Measurements from ENCODE around the gene DLEC1.

DLEC1 gene

DNA sequence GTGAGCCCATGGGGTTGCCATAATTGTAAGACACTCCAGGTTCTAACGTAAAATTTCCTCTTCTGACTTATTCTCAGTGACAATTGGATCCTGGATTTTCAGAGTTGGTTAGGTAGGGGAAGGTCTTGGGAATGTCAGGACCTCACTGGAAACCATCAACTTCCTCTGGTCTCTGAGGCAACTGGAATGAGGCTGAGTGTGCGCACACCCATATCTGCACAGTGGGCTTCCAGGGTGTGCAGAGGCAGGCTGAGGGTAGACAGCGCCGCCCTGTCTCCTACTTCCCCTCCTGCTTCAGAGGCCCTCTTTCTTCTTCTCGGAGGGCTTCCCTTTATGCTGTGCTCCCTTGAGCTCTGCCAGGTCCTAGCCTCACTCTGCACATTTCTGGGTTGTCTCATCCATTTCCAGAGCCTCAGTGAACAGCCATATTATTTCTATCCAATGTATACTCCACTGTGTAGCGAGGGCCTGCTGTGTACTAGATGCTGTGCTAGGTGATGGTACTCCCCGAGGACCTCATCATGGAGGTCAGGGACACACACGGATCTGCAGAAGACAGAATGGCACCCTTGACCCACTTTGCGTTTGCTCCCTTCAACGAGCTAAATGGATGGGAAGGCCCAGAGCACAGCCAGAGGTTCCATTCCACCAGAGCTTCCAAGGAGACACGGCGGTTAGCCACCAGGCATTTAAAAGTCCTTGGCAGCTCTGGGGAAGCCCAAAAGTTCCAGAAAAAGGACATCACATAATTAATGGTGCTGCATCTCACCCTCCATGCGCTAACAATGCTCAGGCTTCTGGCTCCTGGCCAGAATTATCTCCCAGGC is 79.6 kb downstream of the DLEC1 start:
- FAIRE-seq = no peak

GRCh38 chr3:38119248-38119544 is 80.2 kb downstream of the DLEC1 start:
- no peak for FAIRE-seq
- TF ChIP-seq TAF1 (IDR thresholded peaks at IDR 0.05; ENCODE audit: borderline replicate concordance, low read depth, low read length) (no peak), POLR2A (IDR thresholded peaks at IDR 0.05; ENCODE audit: low read depth, low read length) (no peak), POLR2AphosphoS5 (IDR thresholded peaks at IDR 0.05; ENCODE audit: low read depth, low read length) (no peak)

More for the DNA sequence above, 79.6 kb downstream of the DLEC1 start:
- no peak for DNase-seq (ENCODE audit: insufficient read length)
- no peak for TF ChIP-seq POLR2A (IDR thresholded peaks at IDR 0.05; ENCODE audit: low read depth, low read length)
- TF ChIP-seq TAF1 (IDR thresholded peaks at IDR 0.05; ENCODE audit: borderline replicate concordance, low read depth, low read length) = no peak
- TF ChIP-seq POLR2AphosphoS5 (IDR thresholded peaks at IDR 0.05; ENCODE audit: low read depth, low read length) = no peak

GRCh38 chr3:38119821-38120692 is 81.0 kb downstream of the DLEC1 start:
- FAIRE-seq = no peak
- DNase-seq (ENCODE audit: insufficient read length) = no peak
- TF ChIP-seq POLR2AphosphoS5 (IDR thresholded peaks at IDR 0.05; ENCODE audit: low read depth, low read length) (no peak), TAF1 (IDR thresholded peaks at IDR 0.05; ENCODE audit: borderline replicate concordance, low read depth, low read length) (no peak), POLR2A (IDR thresholded peaks at IDR 0.05; ENCODE audit: low read depth, low read length) (no peak)

More at GRCh38 chr3:38119248-38119544, 80.2 kb downstream of the DLEC1 start:
- no peak for DNase-seq (ENCODE audit: insufficient read length)

DNA sequence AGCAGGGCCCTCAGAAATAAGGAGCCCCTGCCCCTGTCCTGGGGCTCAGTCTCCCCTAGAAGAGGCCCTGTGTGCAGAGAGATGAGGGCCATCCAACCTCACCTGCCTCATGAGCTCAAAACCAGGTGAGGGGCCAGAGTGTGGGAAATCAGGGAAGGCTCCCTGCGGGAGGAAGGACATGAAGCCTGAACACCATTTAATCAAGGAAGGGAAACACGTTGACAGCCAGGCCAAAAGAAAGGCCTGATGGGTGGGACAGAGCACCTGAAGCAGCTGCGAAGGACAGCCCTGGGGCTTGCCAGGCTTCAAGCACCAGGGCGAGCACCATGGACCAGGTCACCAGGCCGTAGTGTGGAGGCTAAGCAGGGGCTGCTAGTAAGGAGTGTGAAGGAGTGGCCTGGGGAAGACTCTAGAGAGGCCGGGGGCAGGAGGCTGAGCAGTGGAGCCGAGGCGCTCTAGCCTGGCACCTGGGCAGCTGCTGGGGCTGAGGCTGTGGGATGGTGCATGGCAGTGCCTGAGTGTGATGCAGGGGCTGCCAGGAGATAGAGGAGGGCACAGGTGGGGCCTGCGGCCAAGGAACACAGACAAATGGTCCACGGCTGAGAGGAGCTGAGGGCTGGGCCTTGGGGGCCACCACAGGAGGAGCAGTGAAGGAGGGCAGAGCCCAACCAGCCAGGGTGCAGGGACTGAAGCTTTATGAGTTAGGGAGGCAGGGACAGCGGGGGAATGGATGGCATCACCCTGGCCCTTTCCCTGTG is 81.9 kb downstream of the DLEC1 start:
- FAIRE-seq (no peak), DNase-seq (ENCODE audit: insufficient read length) (no peak)
- no peak for TF ChIP-seq POLR2A (IDR thresholded peaks at IDR 0.05; ENCODE audit: low read depth, low read length)
- TF ChIP-seq TAF1 (IDR thresholded peaks at IDR 0.05; ENCODE audit: borderline replicate concordance, low read depth, low read length) = no peak
- no peak for TF ChIP-seq POLR2AphosphoS5 (IDR thresholded peaks at IDR 0.05; ENCODE audit: low read depth, low read length)

DNA sequence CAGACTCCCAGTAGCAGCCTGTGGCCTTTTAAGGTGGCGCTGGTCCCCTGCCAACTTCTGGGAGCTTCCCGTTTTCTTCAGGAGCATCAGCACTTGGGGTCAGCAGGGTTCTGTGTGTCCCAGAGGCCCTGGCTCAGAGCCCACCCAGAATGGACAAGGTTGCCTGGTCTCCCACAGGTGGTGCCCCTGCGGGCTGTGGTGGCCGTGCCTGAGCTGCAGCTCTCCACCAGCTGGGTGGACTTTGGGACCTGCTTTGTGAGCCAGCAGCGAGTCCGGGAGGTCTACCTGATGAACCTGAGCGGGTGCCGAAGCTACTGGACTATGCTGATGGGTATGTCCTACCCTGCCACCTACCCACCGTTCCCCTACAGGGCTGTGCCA is 82.4 kb downstream of the DLEC1 start:
- no peak for FAIRE-seq
- TF ChIP-seq POLR2AphosphoS5 (IDR thresholded peaks at IDR 0.05; ENCODE audit: low read depth, low read length) = no peak
- no peak for TF ChIP-seq TAF1 (IDR thresholded peaks at IDR 0.05; ENCODE audit: borderline replicate concordance, low read depth, low read length)
- TF ChIP-seq POLR2A (IDR thresholded peaks at IDR 0.05; ENCODE audit: low read depth, low read length) = no peak
- DNase-seq (ENCODE audit: insufficient read length) = no peak

- TF ChIP-seq POLR2A (IDR thresholded peaks at IDR 0.05; ENCODE audit: low read depth, low read length) (no peak), TAF1 (IDR thresholded peaks at IDR 0.05; ENCODE audit: borderline replicate concordance, low read depth, low read length) (no peak), POLR2AphosphoS5 (IDR thresholded peaks at IDR 0.05; ENCODE audit: low read depth, low read length) (no peak)
- no peak for DNase-seq (ENCODE audit: insufficient read length)
- FAIRE-seq = no peak
Measured at GRCh38 chr3:38121832-38122461, 82.9 kb downstream of the DLEC1 start.

GRCh38 chr3:38122712-38123290 is 83.8 kb downstream of the DLEC1 start:
- FAIRE-seq (no peak), DNase-seq (ENCODE audit: insufficient read length) (no peak)
- TF ChIP-seq POLR2A (IDR thresholded peaks at IDR 0.05; ENCODE audit: low read depth, low read length) = no peak
- no peak for TF ChIP-seq POLR2AphosphoS5 (IDR thresholded peaks at IDR 0.05; ENCODE audit: low read depth, low read length)
- TF ChIP-seq TAF1 (IDR thresholded peaks at IDR 0.05; ENCODE audit: borderline replicate concordance, low read depth, low read length) = no peak

GRCh38 chr3:38124324-38125122 is 85.5 kb downstream of the DLEC1 start:
- no peak for TF ChIP-seq TAF1 (IDR thresholded peaks at IDR 0.05; ENCODE audit: borderline replicate concordance, low read depth, low read length)
- no peak for TF ChIP-seq POLR2A (IDR thresholded peaks at IDR 0.05; ENCODE audit: low read depth, low read length)
- no peak for TF ChIP-seq POLR2AphosphoS5 (IDR thresholded peaks at IDR 0.05; ENCODE audit: low read depth, low read length)
- DNase-seq (ENCODE audit: insufficient read length) (no peak), FAIRE-seq (no peak)

GRCh38 chr3:38125305-38126120 is 86.5 kb downstream of the DLEC1 start:
- TF ChIP-seq POLR2A (IDR thresholded peaks at IDR 0.05; ENCODE audit: low read depth, low read length) = no peak
- no peak for TF ChIP-seq TAF1 (IDR thresholded peaks at IDR 0.05; ENCODE audit: borderline replicate concordance, low read depth, low read length)
- no peak for TF ChIP-seq POLR2AphosphoS5 (IDR thresholded peaks at IDR 0.05; ENCODE audit: low read depth, low read length)
- FAIRE-seq = no peak
- DNase-seq (ENCODE audit: insufficient read length) = no peak

Measured in GM12892 (cell line).